NCI-H1092 (cell line): ENCODE data around the gene KIR2DL1.
"Not testable (repeated sequence)": the region's sequence is repeated elsewhere in the genome, so short reads cannot be mapped to it uniquely, and the experiment has no call there.

Source experiments
- DNase-seq: peaks from one replicate; lab custom pipeline; 2025; lab: John Stamatoyannopoulos, UW

Gene KIR2DL1

GRCh38 chr19:54771018-54771960 lies 1.7 kb downstream of the KIR2DL1 start:
- DNase-seq, result not testable (repeated sequence)

GRCh38 chr19:54772666-54773065 lies 3.1 kb downstream of the KIR2DL1 start:
- not testable (repeated sequence) for DNase-seq

- DNase-seq, result not testable (repeated sequence)
Observed at GRCh38 chr19:54775095-54775815, 5.7 kb downstream of the KIR2DL1 start.

- DNase-seq, result not testable (repeated sequence)
Observed at GRCh38 chr19:54775830-54776229, 6.2 kb downstream of the KIR2DL1 start.

- not testable (repeated sequence) for DNase-seq
Observed at GRCh38 chr19:54777851-54778250, 8.3 kb downstream of the KIR2DL1 start.

- DNase-seq, result not testable (repeated sequence)
Observed at GRCh38 chr19:54778896-54779295, 9.3 kb downstream of the KIR2DL1 start.

- not testable (repeated sequence) for DNase-seq
Observed at GRCh38 chr19:54782916-54783315, 13.3 kb downstream of the KIR2DL1 start.

GRCh38 chr19:54786091-54786723 lies 16.6 kb downstream of the KIR2DL1 start:
- DNase-seq, result not testable (repeated sequence)

- not testable (repeated sequence) for DNase-seq
Observed at GRCh38 chr19:54788154-54788553, 18.6 kb downstream of the KIR2DL1 start.

GRCh38 chr19:54790711-54791110 lies 21.1 kb downstream of the KIR2DL1 start:
- no peak for DNase-seq

- no peak for DNase-seq
Observed at GRCh38 chr19:54791476-54791875, 21.9 kb downstream of the KIR2DL1 start.

GRCh38 chr19:54792814-54793213 lies 23.2 kb downstream of the KIR2DL1 start:
- DNase-seq, result no peak

- no peak for DNase-seq
Observed at GRCh38 chr19:54795758-54796157, 26.2 kb downstream of the KIR2DL1 start.

GRCh38 chr19:54803410-54803809 lies 33.8 kb downstream of the KIR2DL1 start, which contains the start of gene KIR2DL4:
KIR2DL4 (plus strand) TSS chr19:54803610; CDS start chr19:54803652, 42 bp downstream.
- no peak for DNase-seq

GRCh38 chr19:54804101-54804500 lies 34.5 kb downstream of the KIR2DL1 start:
- DNase-seq, result no peak

GRCh38 chr19:54804571-54804970 lies 35.0 kb downstream of the KIR2DL1 start:
- no peak for DNase-seq

- DNase-seq, result no peak
Observed at GRCh38 chr19:54805665-54806515, 36.3 kb downstream of the KIR2DL1 start.

- DNase-seq, result no peak
Observed at GRCh38 chr19:54806516-54806838, 36.9 kb downstream of the KIR2DL1 start.

- not testable (repeated sequence) for DNase-seq
Observed at GRCh38 chr19:54814571-54814970, 45.0 kb downstream of the KIR2DL1 start.

- not testable (repeated sequence) for DNase-seq
Observed at GRCh38 chr19:54816251-54816650, 46.7 kb downstream of the KIR2DL1 start, which contains the start of gene KIR3DL1. KIR3DL1 (plus strand) TSS chr19:54816468.
